Stomach (tissue), 4 donors: ENCODE data around the gene LRRC7.

Experiments
- CTCF ChIP-seq, 7 experiments: fragments of 450-650 bp in 4 of 7; fragments of 200-600 bp in 3 of 7; sonication (generic) in 3 of 7; IDR thresholded peaks; one replicate each; pipeline ENCODE4 v1.5.1; 2016 to 2019; ENCODE audit warnings: antibody characterized with exemption in 7 of 7, control low read depth in 2 of 7, mild to moderate bottlenecking in 1 of 7
- POLR2AphosphoS5 ChIP-seq, 3 donors: sonication (generic); formaldehyde crosslinking; IDR thresholded peaks; one replicate each; pipeline ENCODE4 v1.6.1; 2016; ENCODE audit warnings: antibody characterized with exemption in 3 of 3

- TF ChIP-seq CTCF (IDR thresholded peaks at IDR 0.05) (no peak), POLR2AphosphoS5 (IDR thresholded peaks at IDR 0.05) (no peak)
These were observed 346.3 kb downstream of the LRRC7 start for GRCh38 chr1:69913977-69914376.
